ENCODE results near the gene TMEM219.

DNA sequence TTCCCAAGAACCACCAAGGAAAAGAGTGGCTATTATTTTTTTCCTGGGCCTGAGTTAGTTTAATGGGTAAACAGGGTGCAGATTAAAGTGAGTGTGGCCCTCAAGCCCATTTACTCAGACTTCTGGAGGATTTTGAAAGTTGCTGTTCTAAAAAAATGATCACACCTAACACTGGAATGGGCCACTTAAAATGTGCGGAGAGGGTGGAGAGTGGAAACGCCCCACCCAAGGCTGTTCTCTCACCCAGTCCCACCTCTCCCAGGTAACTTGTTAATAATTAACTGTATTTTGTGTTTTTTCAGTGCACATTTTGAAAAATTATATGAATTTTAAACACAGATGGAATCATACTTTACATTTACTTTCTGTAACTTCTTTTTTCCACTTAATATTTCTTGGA is 28.2 kb downstream of the TMEM219 start:
- TF ChIP-seq, protein P1, sequence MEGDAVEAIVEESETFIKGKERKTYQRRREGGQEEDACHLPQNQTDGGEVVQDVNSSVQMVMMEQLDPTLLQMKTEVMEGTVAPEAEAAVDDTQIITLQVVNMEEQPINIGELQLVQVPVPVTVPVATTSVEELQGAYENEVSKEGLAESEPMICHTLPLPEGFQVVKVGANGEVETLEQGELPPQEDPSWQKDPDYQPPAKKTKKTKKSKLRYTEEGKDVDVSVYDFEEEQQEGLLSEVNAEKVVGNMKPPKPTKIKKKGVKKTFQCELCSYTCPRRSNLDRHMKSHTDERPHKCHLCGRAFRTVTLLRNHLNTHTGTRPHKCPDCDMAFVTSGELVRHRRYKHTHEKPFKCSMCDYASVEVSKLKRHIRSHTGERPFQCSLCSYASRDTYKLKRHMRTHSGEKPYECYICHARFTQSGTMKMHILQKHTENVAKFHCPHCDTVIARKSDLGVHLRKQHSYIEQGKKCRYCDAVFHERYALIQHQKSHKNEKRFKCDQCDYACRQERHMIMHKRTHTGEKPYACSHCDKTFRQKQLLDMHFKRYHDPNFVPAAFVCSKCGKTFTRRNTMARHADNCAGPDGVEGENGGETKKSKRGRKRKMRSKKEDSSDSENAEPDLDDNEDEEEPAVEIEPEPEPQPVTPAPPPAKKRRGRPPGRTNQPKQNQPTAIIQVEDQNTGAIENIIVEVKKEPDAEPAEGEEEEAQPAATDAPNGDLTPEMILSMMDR (IDR thresholded peaks at IDR 0.05 in 4 of 5, conservative IDR thresholded peaks at IDR 0.05 in 1 of 5) = no peak
- no peak for TF ChIP-seq POLR2A (IDR thresholded peaks at IDR 0.05)
